K562 (cell line): ENCODE data around the gene ATP6V0C. TPM values are rescaled to one million over a fixed set of nuclear protein-coding genes. Genes with fewer than 3 reads are reported as not detected.

Source experiments
- CHCHD3 ChIP-seq: fragments of 250-450 bp; sonication (Bioruptor Pico); IDR thresholded peaks from 2 replicates; pipeline ENCODE4 v2.1.2; 2022; ENCODE audit warnings: mild to moderate bottlenecking
- CHD1 ChIP-seq: fragments of 200-600 bp; sonication (generic); IDR thresholded peaks from one replicate; pipeline ENCODE4 v1.6.1; 2012; ENCODE audit warnings: mild to moderate bottlenecking, moderate library complexity, low read length, inconsistent platforms
- HMGXB4 ChIP-seq: sonication (generic); formaldehyde crosslinking; IDR thresholded peaks from 2 replicates; pipeline ENCODE4 v1.8.1; 2023; ENCODE audit warnings: mild to moderate bottlenecking, missing genetic modification reagents
- THAP12 ChIP-seq: fragments of 250-450 bp; sonication (Bioruptor Pico); IDR thresholded peaks from 2 replicates; pipeline ENCODE4 v1.9.0; 2021; ENCODE audit warnings: mild to moderate bottlenecking, inconsistent platforms
- XRCC4 ChIP-seq: IDR thresholded peaks from one replicate; pipeline ENCODE4 v1.6.1; 2011; ENCODE audit not compliant: insufficient read depth, insufficient read length; ENCODE audit errors: extremely low read depth
- ZBTB33 ChIP-seq: sonication (generic); formaldehyde crosslinking; IDR thresholded peaks from 2 replicates; pipeline ENCODE4 v1.8.1; 2023; ENCODE audit warnings: mild to moderate bottlenecking, missing genetic modification reagents
- ZNF212 ChIP-seq: fragments of 450-650 bp; formaldehyde crosslinking; IDR thresholded peaks from 2 replicates; pipeline ENCODE4 v1.4.0; 2020; ENCODE audit warnings: mild to moderate bottlenecking
- polyA plus RNA-seq, 8 experiments: library from polyadenylated mRNA; depleted of rRNA in 4 of 8; stranded (reverse) in 5 of 8; unstranded in 3 of 8; fragments of >200 nt; fragmentation: Nextera tagmentation in 2 of 8; fragmentation: Illumina TruSeq in 1 of 8; extraction: Ambion mirVana in 2 of 8; extraction: Trizol in 1 of 8; gene quantifications; 2 replicates each; pipeline versions ENCODE4 v1.2.1 to v1.2.3, GENCODE V29; 2011 to 2014; ENCODE audit warnings: inconsistent platforms in 1 of 8, missing spikeins in 1 of 8
- total RNA-seq, 7 experiments: library from RNA; depleted of rRNA in 6 of 7; stranded (reverse); fragments of >200 nt in 6 of 7; fragmentation: Illumina TruSeq in 2 of 7; extraction: Trizol in 2 of 7; gene quantifications; 2 replicates each; pipeline versions ENCODE4 v1.2.1 to v1.2.3, GENCODE V29; 2011 to 2021; ENCODE audit warnings: low replicate concordance in 1 of 7

The ATP6V0C gene
- total and polyA plus RNA-seq, 9 of the 15 experiments (the other 6 are each of a cell fraction or from before 2014, with no cell fraction given), result 2.9 to 228 (median 22.7) TPM

- TF ChIP-seq THAP12 (CRISPR knock-in tag) (no peak), XRCC4 (no peak), CHCHD3 (CRISPR knock-in tag) (no peak), ZBTB33 (CRISPR knock-in tag) (peak; percentile 66), CHD1 (no peak), HMGXB4 (CRISPR knock-in tag) (no peak), ZNF212 (no peak)
Observed at GRCh38 chr16:2468725-2469398, 44.9 kb upstream of the ATP6V0C start (continued).
